ENCODE results near the gene TNRC6C. TPM values are rescaled to one million over a fixed set of nuclear protein-coding genes. Genes with fewer than 3 reads are reported as not detected.
"Not testable (repeated sequence)": the region's sequence is repeated elsewhere in the genome, so short reads cannot be mapped to it uniquely, and the experiment has no call there.

The TNRC6C gene
- total RNA-seq, 1 donor from 2014 or later, result 28.7 TPM

GRCh38 chr17:78113804-78114785 lies 155.6 kb downstream of the TNRC6C start:
- Mint-ChIP-seq H3K4me1 (ENCODE audit: unreplicated experiment) (peaks cover 12% of the 10 kb centered on the region), H3K9me3 (ENCODE audit: unreplicated experiment) (no peaks in the 10 kb centered on the region), H3K27ac (ENCODE audit: unreplicated experiment) (no peak overlapping the region), H3K36me3 (ENCODE audit: unreplicated experiment) (peaks cover 2% of the 10 kb centered on the region), H3K4me3 (ENCODE audit: unreplicated experiment) (no peak overlapping the region), H3K27me3 (ENCODE audit: unreplicated experiment) (no peaks in the 10 kb centered on the region)
- TF ChIP-seq CTCF (IDR thresholded peaks at IDR 0.05), result no peak
- no peak for DNase-seq (ENCODE audit: extremely low spot score, unreplicated experiment)

- TF ChIP-seq CTCF (IDR thresholded peaks at IDR 0.05), result no peak
- no peak overlapping the region for H3K4me3 Mint-ChIP-seq (ENCODE audit: unreplicated experiment)
- no peaks in the 10 kb centered on the region for H3K9me3 Mint-ChIP-seq (ENCODE audit: unreplicated experiment)
- H3K4me1 Mint-ChIP-seq (ENCODE audit: unreplicated experiment), result peaks cover 11% of the 10 kb centered on the region
- no peak overlapping the region for H3K27ac Mint-ChIP-seq (ENCODE audit: unreplicated experiment)
- peaks cover under 1% of the 10 kb centered on the region for H3K36me3 Mint-ChIP-seq (ENCODE audit: unreplicated experiment)
- H3K27me3 Mint-ChIP-seq (ENCODE audit: unreplicated experiment), result no peaks in the 10 kb centered on the region
- DNase-seq (ENCODE audit: extremely low spot score, unreplicated experiment), result no peak
These were observed 156.6 kb downstream of the TNRC6C start for GRCh38 chr17:78114831-78115723.

- not testable (repeated sequence) for H3K36me3 Mint-ChIP-seq (ENCODE audit: unreplicated experiment); H3K4me1 Mint-ChIP-seq (ENCODE audit: unreplicated experiment); H3K9me3 Mint-ChIP-seq (ENCODE audit: unreplicated experiment); H3K4me3 Mint-ChIP-seq (ENCODE audit: unreplicated experiment); DNase-seq (ENCODE audit: extremely low spot score, unreplicated experiment); H3K27ac Mint-ChIP-seq (ENCODE audit: unreplicated experiment); H3K27me3 Mint-ChIP-seq (ENCODE audit: unreplicated experiment)
These were observed 157.3 kb downstream of the TNRC6C start for GRCh38 chr17:78115803-78116202.

GRCh38 chr17:78116411-78116810 lies 157.9 kb downstream of the TNRC6C start:
- TF ChIP-seq CTCF (IDR thresholded peaks at IDR 0.05), result no peak
- Mint-ChIP-seq H3K9me3 (ENCODE audit: unreplicated experiment) (no peaks in the 10 kb centered on the region), H3K36me3 (ENCODE audit: unreplicated experiment) (no peaks in the 10 kb centered on the region), H3K27me3 (ENCODE audit: unreplicated experiment) (no peaks in the 10 kb centered on the region), H3K4me3 (ENCODE audit: unreplicated experiment) (no peak overlapping the region), H3K4me1 (ENCODE audit: unreplicated experiment) (peaks cover 4% of the 10 kb centered on the region), H3K27ac (ENCODE audit: unreplicated experiment) (no peak overlapping the region)
- DNase-seq (ENCODE audit: extremely low spot score, unreplicated experiment), result no peak

GRCh38 chr17:78117027-78117981 lies 158.8 kb downstream of the TNRC6C start:
- no peak for DNase-seq (ENCODE audit: extremely low spot score, unreplicated experiment)
- Mint-ChIP-seq H3K27ac (ENCODE audit: unreplicated experiment) (no peak overlapping the region), H3K36me3 (ENCODE audit: unreplicated experiment) (peaks cover 2% of the 10 kb centered on the region), H3K9me3 (ENCODE audit: unreplicated experiment) (no peaks in the 10 kb centered on the region), H3K4me3 (ENCODE audit: unreplicated experiment) (no peak overlapping the region), H3K4me1 (ENCODE audit: unreplicated experiment) (peaks cover 4% of the 10 kb centered on the region), H3K27me3 (ENCODE audit: unreplicated experiment) (no peaks in the 10 kb centered on the region)
- peak; percentile 30 for TF ChIP-seq CTCF (IDR thresholded peaks at IDR 0.05)
